Testis (tissue), 2 donors: ENCODE measurements around the gene TCF7L1.

Experiments used
- CTCF ChIP-seq, 3 experiments: fragments of 450-650 bp in 2 of 3; fragments of 200-600 bp in 1 of 3; sonication (generic) in 1 of 3; IDR thresholded peaks; one replicate each; pipeline ENCODE4 v1.5.1; 2016 to 2019; ENCODE audit warnings: antibody characterized with exemption in 3 of 3, mild to moderate bottlenecking in 2 of 3, moderate library complexity in 1 of 3
- POLR2A ChIP-seq: fragments of 450-650 bp; IDR thresholded peaks from one replicate; pipeline ENCODE4 v1.6.1; 2017; ENCODE audit warnings: antibody characterized with exemption, mild to moderate bottlenecking, moderate library complexity

GRCh38 chr2:85194780-85195480 lies 61.7 kb downstream of the TCF7L1 start:
- no peak for TF ChIP-seq CTCF (IDR thresholded peaks at IDR 0.05)
- TF ChIP-seq POLR2A, result no peak
